Epithelial cell of proximal tubule (primary cell): Measurements from ENCODE around the gene ISLR2. TPM values are rescaled to one million over a fixed set of nuclear protein-coding genes. Genes with fewer than 3 reads are reported as not detected.

ENCODE experiments used
- DNase-seq: peaks from one replicate; pipeline ENCODE4 v3.0.0-alpha.2; 2011; ENCODE audit warnings: low read depth
- H3K4me3 ChIP-seq: 2 replicates; pipeline ENCODE4 v1.5.1; 2011; ENCODE audit warnings: low read depth, mild to moderate bottlenecking, low read length
- total RNA-seq: library from RNA; depleted of rRNA; stranded (reverse); fragments of >200 nt; gene quantifications from 2 replicates; pipeline ENCODE4 v1.2.3, GENCODE V29; 2015
- TF ChIP-seq, protein P1 (sequence below): conservative IDR thresholded peaks from 2 replicates; pipeline ENCODE4 v1.5.1; 2012; ENCODE audit warnings: low read depth, mild to moderate bottlenecking, low read length

Gene ISLR2
- total RNA-seq, 1 donor from 2014 or later = not detected

DNA sequence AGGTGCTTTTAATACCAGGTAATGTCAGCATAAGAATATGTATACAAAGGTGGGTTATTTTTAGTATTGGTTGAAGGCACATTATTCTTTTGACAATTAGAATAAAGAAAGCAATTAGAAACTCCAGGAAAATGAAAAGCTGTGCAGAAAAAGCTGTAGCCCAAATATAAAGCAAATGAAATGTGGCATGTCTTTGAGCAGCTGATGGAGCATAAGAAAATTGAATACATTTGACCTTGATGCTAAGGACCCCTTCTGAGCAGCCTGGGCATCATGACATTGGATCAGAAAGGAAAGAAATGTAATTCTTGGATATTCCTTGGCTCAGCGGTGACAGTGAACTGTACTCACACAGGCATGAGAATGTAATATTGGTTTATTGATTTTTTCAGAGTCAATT lies 35.1 kb downstream of the ISLR2 start:
- no peak for DNase-seq
- TF ChIP-seq, protein P1, sequence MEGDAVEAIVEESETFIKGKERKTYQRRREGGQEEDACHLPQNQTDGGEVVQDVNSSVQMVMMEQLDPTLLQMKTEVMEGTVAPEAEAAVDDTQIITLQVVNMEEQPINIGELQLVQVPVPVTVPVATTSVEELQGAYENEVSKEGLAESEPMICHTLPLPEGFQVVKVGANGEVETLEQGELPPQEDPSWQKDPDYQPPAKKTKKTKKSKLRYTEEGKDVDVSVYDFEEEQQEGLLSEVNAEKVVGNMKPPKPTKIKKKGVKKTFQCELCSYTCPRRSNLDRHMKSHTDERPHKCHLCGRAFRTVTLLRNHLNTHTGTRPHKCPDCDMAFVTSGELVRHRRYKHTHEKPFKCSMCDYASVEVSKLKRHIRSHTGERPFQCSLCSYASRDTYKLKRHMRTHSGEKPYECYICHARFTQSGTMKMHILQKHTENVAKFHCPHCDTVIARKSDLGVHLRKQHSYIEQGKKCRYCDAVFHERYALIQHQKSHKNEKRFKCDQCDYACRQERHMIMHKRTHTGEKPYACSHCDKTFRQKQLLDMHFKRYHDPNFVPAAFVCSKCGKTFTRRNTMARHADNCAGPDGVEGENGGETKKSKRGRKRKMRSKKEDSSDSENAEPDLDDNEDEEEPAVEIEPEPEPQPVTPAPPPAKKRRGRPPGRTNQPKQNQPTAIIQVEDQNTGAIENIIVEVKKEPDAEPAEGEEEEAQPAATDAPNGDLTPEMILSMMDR = no peak

DNA sequence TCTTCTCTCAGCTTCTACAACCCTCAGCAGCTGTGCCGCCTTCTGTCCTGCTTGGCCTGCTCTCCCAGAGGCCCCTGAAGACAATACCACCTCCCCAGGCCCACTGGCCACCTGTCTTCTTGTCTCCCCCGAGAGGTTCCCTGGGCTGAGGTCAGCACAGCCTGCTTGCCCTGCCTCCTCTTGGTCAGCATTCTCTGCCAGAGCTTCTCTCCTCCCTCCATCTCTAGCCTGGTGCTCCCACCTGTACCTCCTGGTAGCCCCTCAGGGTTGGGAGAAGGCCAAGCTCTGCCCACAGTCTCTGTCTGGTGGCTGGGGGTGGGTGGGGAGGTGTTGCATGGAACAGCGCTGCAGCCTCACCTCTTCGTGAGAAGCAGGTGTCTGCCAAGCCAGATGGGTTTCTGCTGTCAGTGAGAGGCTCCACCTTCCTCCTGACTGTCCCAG lies 37.5 kb downstream of the ISLR2 start:
- TF ChIP-seq, protein P1 = no peak
- DNase-seq = no peak
- H3K4me3 ChIP-seq = no peak overlapping the region

More for the DNA sequence above, 35.1 kb downstream of the ISLR2 start:
- no peak overlapping the region for H3K4me3 ChIP-seq

DNA sequence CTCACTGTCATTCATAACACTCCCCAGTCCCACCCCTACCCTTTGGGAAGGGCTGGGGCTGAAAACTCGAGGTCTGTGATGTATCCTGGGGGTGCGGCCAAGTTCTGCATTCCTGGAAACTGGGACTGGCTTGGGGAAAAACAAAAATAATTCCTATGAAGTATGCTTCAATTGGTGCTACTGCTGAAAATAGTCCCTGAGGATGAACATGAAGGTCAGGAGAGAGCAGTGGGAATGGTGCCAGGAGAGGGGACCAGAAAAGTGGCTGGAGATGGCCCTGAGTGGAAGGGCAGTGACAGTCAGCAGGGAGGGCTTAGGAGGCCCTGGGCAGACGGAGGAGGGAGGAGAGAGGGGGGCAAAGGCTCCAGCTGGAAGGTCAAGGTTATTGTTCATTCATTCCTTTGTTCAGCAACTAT lies 38.3 kb downstream of the ISLR2 start:
- no peak for DNase-seq
- H3K4me3 ChIP-seq = no peak overlapping the region
- TF ChIP-seq, protein P1 = no peak

DNA sequence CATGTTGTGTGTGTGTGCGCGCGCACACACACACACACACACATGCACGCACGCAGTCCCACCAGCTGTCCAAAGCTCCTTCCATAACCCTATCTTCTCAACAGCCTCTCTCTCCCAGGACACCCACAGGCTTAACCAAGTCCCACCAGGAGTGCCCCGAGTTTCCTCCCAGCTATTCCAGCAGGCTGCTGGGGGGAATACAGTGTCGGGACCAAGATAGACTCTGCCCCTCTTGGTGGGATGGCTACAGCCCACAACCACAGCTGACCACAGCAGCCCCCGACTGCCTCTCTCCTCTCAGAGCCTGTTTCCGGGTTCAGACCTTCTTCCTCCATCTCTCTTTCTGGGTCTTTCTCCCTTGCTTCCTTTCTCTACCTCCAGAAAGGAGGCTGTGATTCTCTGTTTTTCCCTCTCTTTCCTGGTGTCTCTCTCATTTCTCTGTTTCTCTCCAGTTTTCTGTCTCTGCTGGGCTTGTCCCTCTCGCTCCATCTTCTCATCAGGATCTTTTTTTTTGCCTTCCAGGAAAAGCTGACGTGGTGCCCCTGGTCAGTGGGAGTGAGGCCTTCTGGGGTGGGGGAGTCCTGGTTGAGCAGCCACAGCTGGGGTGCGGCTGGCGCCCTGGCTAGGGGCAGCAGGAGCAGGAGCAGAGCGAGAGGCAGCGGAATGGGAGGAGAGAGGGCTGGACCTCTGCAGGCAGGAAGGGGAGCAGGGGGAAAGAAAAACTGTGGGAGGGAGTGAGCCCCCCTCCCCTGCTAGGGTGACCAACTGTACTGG lies 39.9 kb downstream of the ISLR2 start:
- no peak for DNase-seq
- TF ChIP-seq, protein P1 = no peak
- H3K4me3 ChIP-seq = no peak overlapping the region

DNA sequence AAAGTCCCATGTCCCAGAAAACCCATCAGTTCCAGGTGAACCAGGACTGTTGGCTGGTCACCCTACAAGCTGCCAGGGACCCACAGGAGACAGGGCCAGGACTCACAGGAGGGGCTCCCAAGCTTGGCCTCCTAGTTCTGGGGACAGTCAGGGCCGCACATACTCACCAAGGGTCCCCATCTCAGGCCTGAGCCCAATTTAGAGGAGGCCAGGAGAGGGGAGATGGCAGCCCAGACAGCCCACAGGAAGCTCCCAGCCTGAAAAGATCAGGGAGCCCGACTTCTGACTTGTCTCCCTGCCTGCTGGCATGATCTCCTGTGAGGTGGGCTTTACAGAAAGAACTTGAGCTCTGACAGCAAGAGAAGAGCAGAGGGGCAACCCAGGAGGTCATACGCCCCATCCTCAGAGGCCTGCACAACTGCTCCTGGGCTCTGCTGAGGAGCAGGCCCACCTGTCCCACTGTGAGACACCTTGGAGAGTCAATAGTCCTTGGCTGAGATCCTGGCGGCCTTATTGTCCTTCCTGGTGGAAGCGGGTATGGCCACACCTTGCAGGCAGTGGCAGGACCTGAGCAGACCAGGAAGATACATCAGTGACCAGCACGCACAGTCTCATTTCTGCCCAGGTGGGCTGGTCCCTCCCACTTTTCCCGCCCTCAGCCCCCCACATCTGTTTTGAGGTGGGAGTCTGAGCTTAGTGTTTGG lies 40.6 kb downstream of the ISLR2 start:
- no peak for DNase-seq
- TF ChIP-seq, protein P1 = no peak
- no peak overlapping the region for H3K4me3 ChIP-seq

DNA sequence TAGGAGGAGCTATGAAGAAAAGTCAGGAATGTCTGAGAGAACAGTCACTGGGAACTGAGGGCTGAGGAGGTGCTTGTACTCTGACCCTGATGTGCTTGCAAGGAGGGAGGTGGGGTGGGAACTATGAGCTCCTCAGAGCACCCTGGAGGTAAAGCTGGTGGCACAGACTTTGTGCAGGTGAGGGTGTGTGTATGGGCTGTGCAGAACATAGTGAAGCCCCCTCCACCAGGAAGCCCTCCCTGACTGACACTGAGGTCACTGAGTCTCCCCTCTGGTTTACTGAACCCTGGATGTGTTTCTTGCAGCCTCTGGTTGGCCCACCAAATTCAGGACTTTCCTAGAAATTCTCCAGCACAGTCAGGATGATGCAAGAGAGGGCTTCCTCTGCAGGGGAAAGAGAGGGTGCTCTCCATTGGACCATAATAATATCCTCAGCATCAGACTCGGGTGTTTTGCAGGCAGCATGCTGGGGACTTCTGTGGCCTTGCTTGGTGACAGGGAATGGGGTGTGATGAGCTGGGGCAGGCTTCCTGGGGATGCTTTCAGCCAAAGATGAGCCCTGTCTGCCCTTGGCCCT lies 41.7 kb downstream of the ISLR2 start:
- TF ChIP-seq, protein P1 = no peak

More for the DNA sequence above, 41.7 kb downstream of the ISLR2 start:
- no peak overlapping the region for H3K4me3 ChIP-seq
- DNase-seq = no peak
